ENCODE data around the gene FAN1.
"Not testable (repeated sequence)": the region's sequence is repeated elsewhere in the genome, so short reads cannot be mapped to it uniquely, and the experiment has no call there.

The FAN1 gene

DNA sequence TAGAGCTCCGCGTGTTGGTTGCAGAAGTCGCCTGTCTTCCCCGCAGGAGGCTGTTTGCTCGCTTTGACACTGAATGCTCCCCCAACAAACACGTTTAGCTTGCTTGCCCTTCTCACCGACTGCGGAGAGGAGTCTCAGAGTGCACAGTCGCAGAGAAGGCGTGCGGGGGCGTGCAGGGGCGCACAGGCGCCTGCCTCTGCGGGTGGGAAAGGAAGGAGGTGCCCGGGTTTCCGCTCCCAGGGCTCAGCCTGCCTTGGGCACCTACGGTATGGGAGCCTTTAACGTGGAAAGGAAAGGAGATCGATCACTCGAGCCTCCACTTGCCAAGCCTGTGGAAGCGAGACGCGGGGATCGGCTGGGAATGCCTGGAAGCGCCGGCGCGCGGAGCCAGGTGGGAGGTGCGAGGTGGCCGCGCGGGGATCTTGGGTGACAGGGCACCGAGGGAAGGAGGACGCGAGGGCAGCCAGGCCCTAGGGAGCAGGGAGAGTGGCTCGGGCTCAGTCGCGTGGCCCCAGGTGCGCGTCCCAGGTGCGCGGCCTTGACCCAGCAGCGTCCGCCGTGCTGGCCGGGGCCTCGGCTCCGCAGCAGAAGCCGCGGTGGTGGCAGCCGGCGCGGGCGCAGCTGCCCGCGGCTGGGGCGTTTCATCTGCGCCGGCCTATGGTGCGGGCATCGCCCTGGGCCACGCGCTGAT lies at the start of gene FAN1:
FAN1 (plus strand) TSS at position 419 of the 691 bp plus-strand sequence. CDS start 749 bp downstream, outside the sequence.
- no peak for DNase-seq

DNA sequence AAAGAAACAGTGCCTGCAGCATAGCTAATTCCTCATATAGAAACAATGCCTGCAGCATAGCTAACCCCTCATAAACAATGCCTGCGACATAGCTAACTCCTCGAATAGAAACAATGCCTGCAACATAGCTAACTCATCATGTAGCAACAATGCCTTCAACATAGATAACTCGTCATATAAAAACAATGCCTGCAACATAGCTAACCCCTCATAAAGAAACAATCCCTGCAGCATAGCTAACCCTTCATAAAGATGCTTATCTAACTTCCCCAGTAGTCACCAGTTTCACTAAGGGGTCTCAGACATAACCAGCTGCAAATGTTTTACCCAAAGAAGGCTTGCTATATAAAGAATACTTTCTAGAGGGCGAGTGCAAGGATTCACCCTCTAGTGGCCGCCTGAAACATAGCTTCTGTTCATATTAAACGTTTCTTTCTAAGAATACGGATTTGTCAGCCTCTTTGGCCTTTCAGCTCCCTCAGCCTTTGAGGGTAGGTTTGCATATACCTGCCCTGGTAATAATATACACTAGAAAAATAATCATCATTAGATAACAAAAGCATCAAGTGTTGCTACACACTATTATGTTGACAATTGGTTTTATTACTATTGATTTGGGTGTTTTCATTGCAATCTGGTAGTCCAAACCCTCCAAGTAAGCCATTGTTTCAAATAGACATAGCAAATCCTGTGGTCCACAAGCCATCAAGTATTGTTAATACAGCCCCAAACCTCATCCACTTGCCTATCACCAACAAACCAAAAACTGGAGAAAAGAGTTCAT lies 44.4 kb upstream of the FAN1 start:
- no peak for DNase-seq

DNA sequence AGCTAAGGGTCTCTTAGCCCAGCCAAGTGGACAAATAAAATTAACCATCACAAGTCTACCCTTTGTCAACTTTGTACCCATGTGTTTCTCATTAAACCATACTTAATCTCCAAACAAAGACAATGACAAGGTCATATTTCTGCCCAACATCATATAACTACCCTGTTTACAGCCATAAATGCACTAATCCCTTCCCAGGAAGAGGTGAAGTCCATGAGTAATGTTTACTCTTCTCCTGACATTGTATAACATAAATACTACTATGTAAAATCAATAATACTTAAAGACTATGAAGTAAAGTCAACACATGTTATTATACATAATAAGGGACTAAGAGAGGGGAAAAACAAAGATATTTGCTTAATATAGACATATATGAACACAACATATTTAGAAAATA lies 38.5 kb upstream of the FAN1 start:
- no peak for DNase-seq

DNA sequence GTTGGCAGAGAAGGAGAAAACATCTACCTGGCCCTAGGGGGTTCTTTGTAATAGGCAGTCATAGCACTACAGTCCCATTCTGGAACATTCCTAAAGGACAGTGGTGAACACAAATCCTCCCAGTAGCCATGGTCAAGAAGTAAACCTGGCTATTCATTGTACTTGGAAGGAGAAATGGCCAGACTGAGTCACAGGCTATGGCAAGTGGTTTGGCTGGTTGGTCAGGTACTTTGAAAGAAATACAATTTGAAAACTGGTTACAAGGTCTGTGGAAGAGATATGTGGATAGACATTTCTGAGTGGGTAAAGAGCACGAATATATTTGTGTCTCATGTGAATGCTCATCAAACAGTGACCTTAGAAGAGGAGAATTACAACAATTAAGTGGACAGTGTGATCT lies 33.0 kb upstream of the FAN1 start:
- DNase-seq = no peak

- DNase-seq = no peak
Observed at GRCh38 chr15:30872341-30872748, 31.4 kb upstream of the FAN1 start.

GRCh38 chr15:30877070-30877469 lies 26.6 kb upstream of the FAN1 start:
- no peak for DNase-seq

DNA sequence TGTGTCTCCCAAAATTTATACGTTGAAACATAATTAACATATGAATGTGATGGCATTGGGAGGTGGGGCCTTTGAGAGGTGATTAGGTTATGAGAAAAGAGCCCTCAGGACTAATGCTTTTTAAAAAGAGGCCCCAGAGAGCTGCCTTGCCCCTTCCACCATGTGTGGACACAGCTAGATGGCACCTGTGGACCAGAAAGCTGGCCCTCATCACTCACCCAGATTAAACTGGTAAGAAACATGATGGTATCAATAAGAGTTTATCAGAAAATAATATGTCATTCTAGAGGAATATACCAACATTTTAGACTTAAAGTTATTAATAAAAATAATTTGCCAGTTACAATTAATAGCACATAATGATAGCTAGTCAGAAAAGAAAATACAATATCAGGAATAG lies 25.2 kb upstream of the FAN1 start:
- DNase-seq = no peak

DNA sequence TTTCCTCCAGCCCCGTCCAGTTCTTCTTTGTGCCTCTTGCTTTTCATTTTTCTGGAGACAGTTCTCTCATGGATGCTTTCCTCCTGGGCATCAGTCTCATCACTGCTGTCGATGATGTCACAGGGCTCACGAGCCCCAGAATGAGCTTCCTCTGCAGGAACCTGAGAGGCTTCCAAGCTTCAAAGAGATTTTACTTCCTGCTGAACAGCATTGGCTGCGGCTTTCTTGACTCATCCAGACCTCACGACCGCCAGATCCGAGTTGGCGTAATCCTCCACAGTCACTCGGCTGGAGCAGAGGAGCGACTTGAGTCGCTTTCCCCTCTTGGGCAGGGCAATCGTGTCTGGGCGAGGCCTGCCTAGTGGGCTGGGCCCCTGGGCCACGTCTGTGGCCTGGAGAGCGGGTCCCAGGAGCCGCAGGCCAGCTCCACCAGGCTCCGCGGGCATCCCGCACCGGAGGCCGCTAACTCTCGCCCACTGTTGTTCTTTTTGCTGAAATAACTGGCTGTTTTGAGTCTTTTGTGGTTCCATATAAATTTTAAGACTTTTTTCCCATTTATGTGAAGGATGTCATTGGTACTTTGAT lies 20.8 kb upstream of the FAN1 start:
- no peak for DNase-seq

DNA sequence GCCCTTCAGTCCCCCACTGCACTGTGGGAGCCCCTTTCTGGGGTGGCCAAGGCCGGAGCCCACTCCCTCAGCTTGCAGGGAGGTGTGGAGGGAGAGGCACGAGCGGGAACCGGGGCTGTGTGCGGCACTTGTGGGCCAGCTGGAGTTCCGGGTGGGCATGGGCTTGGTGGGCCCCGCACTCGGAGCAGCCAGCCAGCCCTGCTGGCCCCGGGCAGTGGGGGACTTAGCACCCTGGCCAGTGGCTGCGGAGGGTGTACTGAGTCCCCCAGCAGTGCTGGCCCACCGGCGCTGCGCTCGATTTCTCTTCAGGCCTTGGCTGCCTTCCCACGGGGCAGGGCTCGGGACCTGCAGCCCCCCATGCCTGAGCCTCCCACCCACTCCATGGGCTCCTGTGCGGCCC lies 20.0 kb upstream of the FAN1 start:
- DNase-seq = not testable (repeated sequence)

DNA sequence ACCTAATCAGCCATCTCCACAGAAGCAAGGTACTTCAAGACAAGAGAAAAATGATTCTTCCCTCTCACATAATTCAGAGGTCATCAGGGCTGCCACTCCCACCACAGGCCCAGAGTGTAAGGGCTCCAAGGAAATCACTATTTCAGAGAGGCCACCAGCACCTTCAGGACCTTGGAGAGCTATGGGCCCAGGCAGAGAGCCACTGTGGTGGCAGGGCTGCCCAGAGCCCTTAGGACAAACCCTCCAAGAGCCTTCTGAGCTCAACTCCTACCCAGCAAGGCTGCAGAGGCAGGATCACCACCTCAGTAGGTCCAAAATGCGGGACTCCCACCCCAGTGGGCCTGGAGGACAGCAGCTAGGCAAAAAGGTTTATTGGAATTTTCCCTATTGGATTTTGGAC lies 17.9 kb upstream of the FAN1 start:
- no peak for DNase-seq

DNA sequence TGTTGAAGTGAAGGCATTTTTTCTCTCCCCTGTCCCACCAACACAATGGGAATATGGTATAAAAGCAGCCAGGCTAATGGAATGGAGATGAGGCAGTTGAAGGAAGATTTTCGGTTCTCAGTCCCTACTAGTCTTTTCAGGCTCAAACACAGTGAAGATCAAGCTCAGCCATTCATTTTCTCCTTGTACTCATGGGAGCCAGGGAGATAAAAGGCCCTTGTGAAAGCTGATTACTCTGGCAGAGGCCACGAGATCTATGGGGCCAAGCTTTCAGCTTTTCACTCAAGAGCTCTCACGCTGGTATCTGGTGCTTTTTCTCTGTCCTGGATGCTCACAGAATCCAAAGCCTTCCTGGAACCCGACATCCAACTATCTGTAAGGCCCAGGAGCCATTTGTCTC lies 14.5 kb upstream of the FAN1 start:
- no peak for DNase-seq

DNA sequence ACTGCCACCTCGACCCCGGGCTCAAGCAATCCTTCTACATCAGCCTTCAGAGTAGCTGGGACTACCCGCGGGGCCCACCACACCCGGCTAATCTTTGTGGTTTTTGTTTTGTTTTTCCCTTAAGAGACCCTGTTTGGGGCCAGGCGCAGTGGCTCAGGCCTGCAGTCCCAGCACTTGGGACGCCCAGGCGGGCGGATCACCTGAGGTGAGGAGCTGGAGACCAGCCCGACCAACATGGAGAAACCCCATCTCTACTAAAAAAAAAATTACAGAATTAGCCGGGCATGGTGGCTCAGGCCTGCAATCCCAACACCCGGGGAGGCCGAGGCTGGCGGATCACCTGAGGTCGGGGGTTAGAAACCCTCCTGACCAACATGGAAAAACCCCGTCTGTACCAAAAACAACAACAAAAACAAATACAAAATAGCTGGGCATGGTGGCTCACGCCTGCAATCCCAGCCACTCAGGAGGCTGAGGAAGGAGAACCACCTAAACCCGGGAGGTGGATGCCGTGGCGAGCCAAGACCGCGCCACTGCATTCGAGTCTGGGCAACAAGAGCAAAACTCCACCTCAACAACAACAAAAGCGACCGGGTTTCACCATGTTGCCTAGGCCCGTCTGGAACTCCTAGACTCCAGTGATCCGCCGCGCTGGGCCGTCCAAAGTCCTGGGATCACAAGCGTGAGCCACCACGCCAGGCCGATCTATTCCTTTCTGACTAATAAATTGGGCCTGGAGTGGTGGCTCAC lies 8.1 kb upstream of the FAN1 start:
- no peak for DNase-seq

DNA sequence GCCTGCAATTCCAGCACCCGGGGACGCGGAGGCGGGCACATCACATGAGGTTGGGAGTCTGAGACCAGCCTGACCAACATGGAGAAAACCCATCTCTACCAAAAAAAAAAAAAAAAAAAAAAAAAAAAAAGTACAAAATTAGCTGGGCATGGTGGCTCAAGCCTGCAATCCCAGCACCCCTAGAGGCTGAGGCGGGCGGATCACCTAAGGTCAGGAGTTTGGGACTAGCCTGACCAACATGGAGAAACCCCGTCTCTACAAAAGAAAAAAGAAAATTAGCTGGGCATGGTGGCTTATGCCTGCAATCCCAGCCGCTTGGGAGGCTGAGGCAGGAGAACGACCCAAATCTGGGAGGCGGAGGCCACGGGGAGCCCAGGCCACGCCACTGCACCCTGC lies 7.5 kb upstream of the FAN1 start:
- DNase-seq = no peak

DNA sequence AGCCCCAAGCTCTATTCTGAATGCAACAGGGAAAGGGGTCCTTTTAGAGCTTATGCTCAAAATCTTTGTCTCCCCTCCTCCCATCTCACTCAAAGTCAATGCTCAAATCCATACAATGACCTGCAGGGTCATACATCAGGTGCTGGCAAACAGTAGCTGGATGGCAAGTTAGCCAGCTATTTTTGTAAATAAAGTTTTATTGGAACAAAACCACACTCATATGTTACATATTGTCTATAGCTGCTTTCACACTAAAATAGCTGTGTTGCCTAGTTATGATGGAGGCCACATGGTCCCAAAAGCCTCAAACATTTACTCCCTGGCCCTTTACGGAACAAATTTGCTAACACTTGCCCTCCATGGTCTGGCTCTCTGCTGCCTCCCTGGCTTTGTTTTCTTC lies 1.8 kb upstream of the FAN1 start:
- no peak for DNase-seq

GRCh38 chr15:30904812-30905211 lies 1.1 kb downstream of the FAN1 start:
- DNase-seq = no peak

DNA sequence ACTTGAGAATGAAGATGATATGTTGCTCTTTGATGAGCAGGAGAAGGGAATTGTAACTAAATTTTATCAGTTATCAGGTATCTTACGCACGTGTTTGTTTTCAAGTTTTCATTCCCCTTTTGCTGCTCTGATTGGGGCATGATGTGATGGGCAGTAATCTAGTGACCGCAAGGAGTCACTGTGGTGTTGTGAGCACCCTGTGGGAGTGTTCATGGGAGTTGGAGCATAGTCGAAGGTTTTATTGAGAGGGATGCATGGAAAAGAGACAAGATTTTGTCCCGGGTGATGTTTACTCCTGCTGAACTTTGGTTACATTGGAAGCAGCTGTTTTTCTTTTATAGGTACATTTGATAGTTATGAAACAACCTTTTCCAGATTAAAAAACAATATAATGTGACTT lies 2.1 kb downstream of the FAN1 start:
- DNase-seq = no peak

- DNase-seq = no peak
Observed at GRCh38 chr15:30906366-30906765, 2.7 kb downstream of the FAN1 start.

- DNase-seq = no peak
Observed at GRCh38 chr15:30913761-30914160, 10.0 kb downstream of the FAN1 start.

- DNase-seq = no peak
Observed at GRCh38 chr15:30917013-30917412, 13.3 kb downstream of the FAN1 start.

DNA sequence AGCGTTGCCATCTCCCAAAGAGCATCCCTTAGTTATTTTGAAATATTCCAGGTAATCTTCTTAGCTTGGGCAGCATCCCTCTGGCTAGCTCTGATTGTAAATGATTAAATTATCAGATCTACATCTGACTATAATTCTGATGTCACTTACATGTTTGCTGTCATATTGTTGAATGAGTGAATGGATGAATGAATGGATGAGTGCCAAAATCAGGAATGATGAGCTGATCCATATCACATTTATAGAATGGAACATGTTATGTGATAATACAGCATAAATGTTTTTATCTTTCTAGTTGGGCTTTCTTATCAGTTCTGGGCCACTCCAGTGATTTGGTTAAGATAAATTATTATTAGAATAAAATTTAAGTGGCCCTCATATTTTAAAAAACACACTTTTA lies 14.0 kb downstream of the FAN1 start:
- DNase-seq = no peak

DNA sequence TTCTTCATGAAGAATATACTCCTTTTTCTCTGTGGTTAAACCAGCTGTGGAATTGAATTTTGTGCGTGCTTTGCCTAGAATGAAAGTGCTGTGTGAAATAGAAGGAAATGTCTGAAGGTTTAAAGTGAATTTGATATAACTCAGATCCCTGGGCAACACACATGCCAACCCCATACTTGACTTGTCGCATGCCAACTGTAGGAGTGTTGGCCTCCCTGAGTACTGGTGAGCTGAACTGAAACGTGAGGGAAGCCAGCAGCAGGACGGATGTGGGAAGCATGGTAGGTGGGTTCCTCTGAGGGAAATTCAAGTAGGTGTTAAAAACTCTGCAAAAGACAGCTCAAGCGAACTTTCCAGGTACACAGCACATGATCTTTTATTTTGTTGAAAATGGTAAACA lies 14.7 kb downstream of the FAN1 start:
- DNase-seq = no peak

DNA sequence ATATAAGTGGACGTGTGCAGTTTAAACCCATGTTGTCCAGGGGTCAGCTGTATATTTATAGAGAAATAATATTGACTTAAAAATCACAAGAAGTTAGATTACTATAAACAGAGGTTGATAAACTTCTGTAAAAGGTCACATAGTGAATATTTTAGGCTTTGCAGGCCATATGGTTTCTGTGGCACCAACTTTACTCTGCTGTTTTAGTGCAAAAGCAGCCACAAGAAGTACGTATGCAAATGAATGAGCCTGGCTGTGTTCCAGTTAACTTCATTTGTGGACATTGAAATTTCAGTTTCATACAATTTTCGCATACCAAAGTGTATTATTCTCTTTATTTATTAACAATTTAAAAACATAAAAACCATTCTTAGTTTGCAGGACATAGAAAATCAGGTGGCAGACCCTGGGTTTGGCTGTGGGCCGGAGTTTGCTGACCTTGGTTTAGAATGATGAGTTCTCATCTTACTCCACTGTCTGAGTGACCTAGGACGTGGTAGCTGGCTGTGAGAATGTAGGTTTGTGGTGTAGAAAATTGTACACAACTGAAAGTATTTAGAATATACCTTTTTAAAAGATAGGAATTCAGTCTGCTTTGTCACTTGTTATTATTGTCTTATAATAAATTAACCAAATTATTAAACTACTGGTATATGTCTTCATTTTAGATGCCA lies 16.3 kb downstream of the FAN1 start:
- DNase-seq = no peak

GRCh38 chr15:30921106-30921505 lies 17.4 kb downstream of the FAN1 start:
- DNase-seq = no peak
